ENCODE measurements around the gene CNTNAP2. TPM values are rescaled to one million over a fixed set of nuclear protein-coding genes. Genes with fewer than 3 reads are reported as not detected.

Gene CNTNAP2
- total RNA-seq, 1 experiment from 2014 or later = 64.5 TPM

DNA sequence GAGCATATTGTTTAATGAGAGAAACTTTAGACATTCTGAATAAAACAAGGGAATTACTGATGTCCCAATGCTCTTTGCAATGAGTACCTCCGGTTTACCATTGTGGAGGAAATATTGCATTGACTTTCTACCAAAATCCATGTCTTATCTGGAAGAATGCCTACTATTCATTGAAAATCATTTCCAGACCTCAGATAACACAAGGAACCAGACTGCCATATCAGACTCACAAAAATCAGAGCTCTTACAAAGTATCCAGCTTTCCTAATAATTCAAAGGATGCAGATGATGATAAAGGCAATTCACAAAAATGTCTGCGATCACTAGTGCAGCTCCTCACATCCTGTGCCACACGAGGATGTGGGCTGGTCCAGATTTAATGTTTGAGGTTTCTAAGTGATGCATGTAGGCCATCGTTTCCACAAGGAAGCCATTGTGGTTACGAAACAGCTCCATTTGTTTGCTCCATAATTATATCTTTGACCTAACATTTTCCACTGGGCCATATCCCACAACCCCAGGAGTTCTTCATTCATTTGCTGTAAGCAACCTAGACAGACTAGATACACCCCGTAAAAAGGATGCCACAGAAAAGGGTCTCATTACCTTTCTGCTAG is 1642.8 kb downstream of the CNTNAP2 start:
- H2BK12ac ChIP-seq (ENCODE audit: insufficient read length, low read depth, low read length) = no peak overlapping the region
- H2BK120ac ChIP-seq (ENCODE audit: low read depth, low read length, poor library complexity, severe bottlenecking) = no peak overlapping the region
- Mint-ChIP-seq H3K36me3 (ENCODE audit: insufficient read depth in 1 of 3, low read depth in 3 of 3) (no peaks in the 10 kb centered on the region), H3K4me1 (no peaks in the 10 kb centered on the region), H3K9me3 (no peaks in the 10 kb centered on the region), H3K27me3 (ENCODE audit: low read depth) (no peaks in the 10 kb centered on the region), H3K27ac (no peak overlapping the region; a peak in 1 of 7 replicates), H3K4me3 (no peak overlapping the region)
- H3K18ac ChIP-seq (ENCODE audit: insufficient read length, low read depth, low read length) = no peak overlapping the region
- H3K27me3 ChIP-seq (ENCODE audit: insufficient read depth, low read length) = no peaks in the 10 kb centered on the region
- no peak overlapping the region for H3K56ac ChIP-seq (ENCODE audit: insufficient read length, low read depth, low read length)
- TF ChIP-seq, protein P1, sequence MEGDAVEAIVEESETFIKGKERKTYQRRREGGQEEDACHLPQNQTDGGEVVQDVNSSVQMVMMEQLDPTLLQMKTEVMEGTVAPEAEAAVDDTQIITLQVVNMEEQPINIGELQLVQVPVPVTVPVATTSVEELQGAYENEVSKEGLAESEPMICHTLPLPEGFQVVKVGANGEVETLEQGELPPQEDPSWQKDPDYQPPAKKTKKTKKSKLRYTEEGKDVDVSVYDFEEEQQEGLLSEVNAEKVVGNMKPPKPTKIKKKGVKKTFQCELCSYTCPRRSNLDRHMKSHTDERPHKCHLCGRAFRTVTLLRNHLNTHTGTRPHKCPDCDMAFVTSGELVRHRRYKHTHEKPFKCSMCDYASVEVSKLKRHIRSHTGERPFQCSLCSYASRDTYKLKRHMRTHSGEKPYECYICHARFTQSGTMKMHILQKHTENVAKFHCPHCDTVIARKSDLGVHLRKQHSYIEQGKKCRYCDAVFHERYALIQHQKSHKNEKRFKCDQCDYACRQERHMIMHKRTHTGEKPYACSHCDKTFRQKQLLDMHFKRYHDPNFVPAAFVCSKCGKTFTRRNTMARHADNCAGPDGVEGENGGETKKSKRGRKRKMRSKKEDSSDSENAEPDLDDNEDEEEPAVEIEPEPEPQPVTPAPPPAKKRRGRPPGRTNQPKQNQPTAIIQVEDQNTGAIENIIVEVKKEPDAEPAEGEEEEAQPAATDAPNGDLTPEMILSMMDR (conservative IDR thresholded peaks at IDR 0.05) = no peak
- no peak overlapping the region for H2BK20ac ChIP-seq (ENCODE audit: low read depth, low read length, poor library complexity, severe bottlenecking)
- H3K4ac ChIP-seq (ENCODE audit: low read depth, low read length) = no peak overlapping the region
- H3K9ac ChIP-seq (ENCODE audit: extremely low read depth, insufficient read length, low read length) = no peak overlapping the region
- H4K20me1 ChIP-seq (ENCODE audit: control insufficient read depth, insufficient read depth, insufficient read length) = no peaks in the 10 kb centered on the region
- H4K5ac ChIP-seq (ENCODE audit: insufficient read length, low read depth, low read length) = no peak overlapping the region
- H3K4me1 ChIP-seq (ENCODE audit: insufficient read depth, low read length) = no peaks in the 10 kb centered on the region
- H3K14ac ChIP-seq (ENCODE audit: insufficient read depth, low read length) = no peak overlapping the region
- no peaks in the 10 kb centered on the region for H3K79me2 ChIP-seq (ENCODE audit: insufficient read depth, low read length)
- H3K27ac ChIP-seq (ENCODE audit: insufficient read length, low read depth, low read length) = no peak overlapping the region
- H3K79me1 ChIP-seq (ENCODE audit: insufficient read depth, low read depth, low read length, poor library complexity, severe bottlenecking) = no peaks in the 10 kb centered on the region
- no peak overlapping the region for H2AK5ac ChIP-seq (ENCODE audit: insufficient read length, low read length)
- DNase-seq = no peak
- no peak overlapping the region for H2BK5ac ChIP-seq (ENCODE audit: insufficient read length, low read length)
- no peak overlapping the region for H4K91ac ChIP-seq (ENCODE audit: insufficient read length, low read depth, low read length)
- H3K9me3 ChIP-seq (ENCODE audit: control insufficient read depth, low read depth, low read length) = no peaks in the 10 kb centered on the region
- no peak overlapping the region for H2BK15ac ChIP-seq (ENCODE audit: low read depth, low read length)
- H3K23me2 ChIP-seq (ENCODE audit: insufficient read length, low read depth, low read length, poor library complexity, severe bottlenecking) = no peaks in the 10 kb centered on the region
- WGBS (ENCODE audit: extremely low coverage, insufficient read length, low lambda C conversion rate) = no CpG with 5 or more reads among the region's 6 CpGs
- no peak overlapping the region for H3K4me2 ChIP-seq (ENCODE audit: insufficient read depth, insufficient read length, low read length)
- no peak overlapping the region for H2AFZ ChIP-seq (ENCODE audit: low read length)
- H3K23ac ChIP-seq (ENCODE audit: insufficient read length, low read depth, low read length) = no peak overlapping the region
- H4K8ac ChIP-seq (replicated peaks; ENCODE audit: insufficient read length, low read depth, low read length) = no peak overlapping the region
- no peak overlapping the region for H3T11ph ChIP-seq (ENCODE audit: low read length)
